22Rv1 (cell line): ENCODE results near the gene TSPYL2.

Experiments
- ZFX ChIP-seq: fragments of 450-650 bp; IDR thresholded peaks from 2 replicates; pipeline ENCODE4 v1.6.1; 2017; ENCODE audit warnings: antibody characterized with exemption, borderline replicate concordance
- TF ChIP-seq, protein P1 (sequence below): fragments of 450-650 bp; IDR thresholded peaks from 2 replicates; pipeline ENCODE4 v1.5.1; 2017; ENCODE audit warnings: mild to moderate bottlenecking

DNA sequence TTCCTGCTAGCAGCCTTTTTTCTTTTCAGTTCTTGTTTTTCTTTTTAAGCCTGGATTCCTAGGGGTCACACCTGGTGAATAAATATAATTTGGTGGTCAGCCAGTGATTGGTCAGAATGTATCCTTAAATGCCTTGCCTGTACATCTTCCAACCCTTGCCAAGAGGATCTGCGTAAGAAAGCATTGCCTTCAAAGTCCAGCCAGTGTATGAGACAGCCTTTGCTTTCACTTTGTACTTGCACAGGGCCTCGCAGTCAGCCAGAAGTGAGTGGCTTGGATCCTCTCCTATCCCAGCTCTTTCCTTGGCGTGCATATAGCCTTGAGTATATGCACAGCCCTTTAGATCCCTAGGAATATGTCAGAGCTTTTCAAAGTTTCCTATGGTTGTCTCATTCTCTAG is 33.9 kb downstream of the TSPYL2 start:
- TF ChIP-seq, protein P1, sequence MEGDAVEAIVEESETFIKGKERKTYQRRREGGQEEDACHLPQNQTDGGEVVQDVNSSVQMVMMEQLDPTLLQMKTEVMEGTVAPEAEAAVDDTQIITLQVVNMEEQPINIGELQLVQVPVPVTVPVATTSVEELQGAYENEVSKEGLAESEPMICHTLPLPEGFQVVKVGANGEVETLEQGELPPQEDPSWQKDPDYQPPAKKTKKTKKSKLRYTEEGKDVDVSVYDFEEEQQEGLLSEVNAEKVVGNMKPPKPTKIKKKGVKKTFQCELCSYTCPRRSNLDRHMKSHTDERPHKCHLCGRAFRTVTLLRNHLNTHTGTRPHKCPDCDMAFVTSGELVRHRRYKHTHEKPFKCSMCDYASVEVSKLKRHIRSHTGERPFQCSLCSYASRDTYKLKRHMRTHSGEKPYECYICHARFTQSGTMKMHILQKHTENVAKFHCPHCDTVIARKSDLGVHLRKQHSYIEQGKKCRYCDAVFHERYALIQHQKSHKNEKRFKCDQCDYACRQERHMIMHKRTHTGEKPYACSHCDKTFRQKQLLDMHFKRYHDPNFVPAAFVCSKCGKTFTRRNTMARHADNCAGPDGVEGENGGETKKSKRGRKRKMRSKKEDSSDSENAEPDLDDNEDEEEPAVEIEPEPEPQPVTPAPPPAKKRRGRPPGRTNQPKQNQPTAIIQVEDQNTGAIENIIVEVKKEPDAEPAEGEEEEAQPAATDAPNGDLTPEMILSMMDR, result no peak
- no peak for TF ChIP-seq ZFX
